Stimulated activated CD8-positive, alpha-beta memory T cell treated with anti-CD3 and anti-CD28 coated beads, Interleukin-4, amount 100 ng/mL, for 48 hours (primary cell): Measurements from ENCODE around the gene GLS.
"Not testable (repeated sequence)": the region's sequence is repeated elsewhere in the genome, so short reads cannot be mapped to it uniquely, and the experiment has no call there.

ENCODE experiments used
- DNase-seq: peaks from one replicate; pipeline ENCODE4 v3.0.0-alpha.2; 2020

The GLS gene

DNA sequence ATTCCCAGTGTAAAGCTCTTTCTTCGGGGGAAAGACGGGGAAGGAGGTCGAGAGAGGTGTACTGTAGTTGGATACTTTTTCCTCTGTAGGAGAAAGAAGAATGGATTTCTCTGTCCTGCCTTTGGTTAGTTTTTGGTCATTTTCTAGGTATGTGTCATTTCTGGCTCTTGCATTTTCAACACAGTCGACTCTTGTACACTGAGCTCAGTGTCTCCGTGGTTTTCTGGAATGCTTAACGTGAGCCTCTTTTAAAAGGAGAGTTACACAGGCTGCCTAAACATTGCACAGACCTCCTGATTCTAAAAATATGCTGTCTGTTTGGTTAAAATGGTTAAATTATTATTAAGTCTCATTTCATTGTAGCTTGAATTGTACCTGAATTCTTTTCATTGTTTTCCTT lies 21.8 kb upstream of the GLS start:
- DNase-seq, result no peak

DNA sequence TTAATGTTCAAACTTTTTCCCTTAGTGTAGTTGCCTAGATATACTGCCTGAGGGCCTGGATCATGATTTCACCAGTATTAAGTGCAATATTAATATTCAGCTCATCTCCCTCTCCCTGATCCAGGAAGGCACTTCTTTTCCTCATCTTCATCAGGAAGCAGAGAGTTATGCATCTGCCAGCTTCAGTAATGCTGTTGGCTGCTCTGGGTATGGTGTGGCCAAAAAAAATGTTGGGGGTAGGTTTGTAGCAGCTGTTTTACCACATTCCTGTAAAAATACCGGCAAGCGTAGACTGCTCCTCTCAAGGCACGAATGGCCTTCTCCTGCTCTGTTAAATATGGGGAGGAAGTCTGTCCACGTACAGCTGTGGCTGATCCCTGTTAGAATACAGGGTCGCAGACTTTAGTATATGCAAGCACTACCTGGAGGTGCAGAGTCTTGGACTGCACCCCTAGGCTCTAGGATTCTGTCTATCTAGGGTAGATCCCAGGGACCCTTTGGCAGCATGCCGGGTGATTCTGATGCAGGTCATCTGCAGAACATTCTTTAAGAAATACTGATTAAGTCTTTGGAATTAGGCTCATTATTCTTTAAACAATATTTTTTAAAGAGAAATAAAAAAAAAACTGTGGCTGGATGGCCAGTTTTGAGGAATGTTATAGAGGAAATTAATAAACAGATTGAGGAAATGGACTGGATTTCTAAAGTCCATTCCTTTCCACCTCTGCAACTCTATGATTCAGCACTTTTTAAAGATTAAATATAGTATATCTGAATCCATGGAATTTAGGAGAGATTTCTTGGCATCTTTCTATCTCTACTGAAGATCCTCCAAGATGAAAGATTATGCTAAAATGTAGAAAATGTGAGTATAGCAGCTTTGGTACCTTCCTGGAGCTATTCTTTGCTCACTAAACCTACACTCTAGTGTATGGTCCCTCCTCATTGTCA lies 21.0 kb upstream of the GLS start:
- DNase-seq, result no peak

DNA sequence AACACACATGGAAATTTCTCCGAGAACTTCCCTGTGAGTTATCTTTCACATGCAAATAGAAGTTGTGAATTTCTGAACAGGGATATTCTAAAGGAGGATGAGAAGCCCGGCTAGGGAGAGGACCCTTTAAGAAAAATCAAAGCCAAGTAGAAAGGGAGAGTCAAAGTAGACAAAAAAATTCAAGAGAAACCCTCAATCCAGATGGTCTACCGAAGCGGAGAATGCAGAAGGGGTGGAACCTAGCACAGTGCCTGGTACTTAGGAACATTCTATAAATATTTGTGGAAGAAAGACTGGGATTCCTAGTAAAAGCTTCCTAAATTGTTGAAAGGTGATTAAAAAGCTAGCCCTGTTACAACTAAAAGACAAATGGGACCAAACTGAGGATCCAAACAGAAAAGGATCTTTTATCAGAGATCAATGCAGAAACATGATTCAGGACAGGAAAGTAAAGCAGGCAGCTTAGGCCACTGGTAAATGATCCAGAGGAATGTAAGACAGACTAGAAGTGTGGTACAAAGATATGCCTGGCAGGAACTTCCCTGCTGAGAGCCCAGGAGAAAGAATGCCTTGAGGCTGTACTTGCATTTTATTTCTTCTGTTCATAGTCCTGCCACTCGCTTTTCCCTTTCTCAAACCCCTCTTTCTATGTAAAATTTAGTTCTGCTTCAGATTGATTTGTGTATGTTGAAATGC lies 19.5 kb upstream of the GLS start:
- no peak for DNase-seq

DNA sequence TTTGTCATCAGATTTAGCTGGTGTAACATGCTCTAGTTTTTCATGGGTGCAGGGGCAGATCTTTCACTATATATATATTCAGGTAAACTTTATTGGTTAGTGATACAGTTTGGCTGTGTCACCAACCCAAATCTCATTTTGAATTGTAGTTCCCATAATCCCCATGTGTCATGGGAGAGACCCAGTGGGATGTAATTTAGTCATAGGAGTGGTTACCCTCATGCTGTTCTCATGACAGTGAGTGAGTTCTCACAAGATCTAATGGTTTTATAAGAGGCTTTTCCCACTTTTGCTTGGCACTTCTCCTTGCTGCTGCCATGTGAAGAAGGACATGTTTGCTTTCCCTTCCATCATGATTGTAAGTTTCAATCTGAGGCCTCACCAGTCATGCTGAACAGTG lies 18.5 kb upstream of the GLS start:
- DNase-seq, result not testable (repeated sequence)

DNA sequence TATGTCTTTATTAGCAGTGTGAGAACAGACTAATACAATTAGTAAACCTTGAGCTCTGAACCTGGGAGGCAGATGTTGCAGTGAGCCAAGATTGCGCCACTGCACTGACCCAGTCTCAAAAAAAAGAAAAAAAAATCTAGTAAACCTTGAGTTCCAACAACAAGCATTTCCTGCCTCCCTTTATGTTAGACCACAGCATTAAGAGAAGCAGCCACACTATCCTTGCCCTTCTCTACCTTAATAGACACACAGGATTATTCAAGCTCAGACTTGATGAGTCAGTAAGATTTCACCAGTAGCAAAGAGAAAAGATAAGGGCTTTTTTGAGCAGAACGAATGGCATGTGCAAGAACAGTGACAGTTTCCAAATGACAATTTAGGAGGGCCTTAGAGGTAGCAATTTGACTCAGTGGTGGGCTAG lies 18.0 kb upstream of the GLS start:
- no peak for DNase-seq

DNA sequence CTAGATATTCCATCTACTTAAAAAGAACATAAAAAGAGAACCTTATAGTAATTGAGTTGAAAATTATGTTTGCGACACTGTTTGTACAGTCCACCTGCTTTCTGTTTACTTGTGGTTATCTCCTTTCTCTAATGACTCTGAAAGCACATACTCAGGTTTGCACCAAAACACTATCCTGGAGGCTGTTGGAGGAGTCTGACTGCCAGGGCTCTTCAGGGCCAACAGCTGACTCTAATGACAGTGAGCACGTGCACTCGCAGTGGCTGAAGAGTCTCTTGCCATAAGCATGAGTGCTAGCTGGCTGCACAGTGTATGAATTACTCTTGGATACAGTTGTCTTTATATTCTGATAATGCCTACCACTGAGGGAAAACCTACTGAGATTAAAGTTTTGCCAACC lies 16.7 kb upstream of the GLS start:
- DNase-seq, result no peak

DNA sequence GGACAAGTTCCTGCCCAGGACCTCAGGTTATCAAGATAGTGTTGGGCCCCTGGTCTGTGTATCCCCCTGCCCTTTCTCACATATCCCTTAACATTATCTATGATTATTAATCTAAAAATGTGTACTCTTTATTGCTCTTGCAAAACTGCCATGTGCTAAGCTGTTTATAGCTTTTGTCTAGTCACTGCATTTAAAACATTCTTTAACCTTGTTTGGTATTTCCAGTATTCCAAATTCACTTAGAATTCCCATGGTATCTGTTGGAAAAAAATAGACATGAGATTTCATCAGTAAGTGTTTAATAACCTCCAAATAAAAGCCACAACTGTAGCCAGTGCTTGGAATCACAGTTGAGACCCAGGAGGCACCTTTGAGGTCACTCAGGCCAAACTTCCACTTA lies 16.2 kb upstream of the GLS start:
- DNase-seq, result no peak

DNA sequence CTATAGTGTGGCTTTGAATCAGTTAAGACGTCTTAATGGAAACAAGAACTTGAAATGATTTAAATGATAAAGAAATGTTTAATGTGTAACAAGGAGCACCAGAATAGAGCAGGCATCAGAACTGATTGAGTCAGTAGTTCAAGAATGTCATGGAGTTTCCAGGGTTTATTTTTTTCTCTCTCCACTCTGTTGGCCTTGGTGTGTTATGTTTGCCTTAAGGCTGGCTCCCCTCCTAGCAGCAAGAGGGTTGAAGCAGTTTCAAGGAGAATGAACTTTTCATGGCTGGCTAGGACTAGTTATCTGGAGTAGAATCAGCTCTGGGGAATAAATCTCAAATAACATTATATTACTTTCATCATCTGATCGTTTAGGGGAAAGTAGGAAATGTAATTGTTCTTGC lies 13.4 kb upstream of the GLS start:
- no peak for DNase-seq

DNA sequence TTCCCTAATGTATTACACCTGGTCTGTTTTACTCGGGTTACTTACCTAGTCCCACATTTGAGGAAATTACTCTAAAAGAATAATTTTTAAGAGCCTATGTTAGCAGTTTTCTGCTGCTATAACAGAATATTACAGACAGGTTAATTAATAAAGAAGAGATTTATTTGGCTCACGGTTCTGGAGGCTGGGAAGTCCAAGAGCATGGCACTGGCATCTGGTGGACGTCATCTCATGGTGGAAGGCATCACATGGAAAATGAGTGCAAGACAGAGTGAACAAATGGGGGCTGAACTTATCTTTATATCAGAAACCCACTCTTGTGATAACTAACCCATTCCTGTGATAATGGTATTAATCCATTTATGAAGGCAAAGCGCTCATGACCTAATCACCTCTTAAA lies 12.8 kb upstream of the GLS start:
- no peak for DNase-seq

DNA sequence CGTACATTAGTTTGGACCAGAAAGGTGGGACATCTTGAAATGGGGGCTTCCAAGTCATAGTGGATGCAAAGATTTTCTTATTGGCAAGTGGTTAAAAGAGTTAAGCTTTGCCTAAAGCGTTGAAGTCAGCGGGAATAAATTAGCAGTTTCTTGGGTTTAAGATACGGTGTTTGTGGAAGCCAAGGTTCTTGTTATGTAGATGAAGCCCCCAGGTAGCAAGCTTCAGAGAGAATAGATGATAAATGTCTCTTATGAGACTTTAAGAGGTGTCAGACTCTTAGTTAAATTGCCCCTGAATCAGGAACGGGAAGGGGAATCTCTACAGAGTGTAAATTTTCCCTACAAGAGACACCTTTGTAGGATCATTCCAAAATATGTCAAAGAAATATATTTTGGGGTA lies 10.9 kb upstream of the GLS start:
- no peak for DNase-seq

DNA sequence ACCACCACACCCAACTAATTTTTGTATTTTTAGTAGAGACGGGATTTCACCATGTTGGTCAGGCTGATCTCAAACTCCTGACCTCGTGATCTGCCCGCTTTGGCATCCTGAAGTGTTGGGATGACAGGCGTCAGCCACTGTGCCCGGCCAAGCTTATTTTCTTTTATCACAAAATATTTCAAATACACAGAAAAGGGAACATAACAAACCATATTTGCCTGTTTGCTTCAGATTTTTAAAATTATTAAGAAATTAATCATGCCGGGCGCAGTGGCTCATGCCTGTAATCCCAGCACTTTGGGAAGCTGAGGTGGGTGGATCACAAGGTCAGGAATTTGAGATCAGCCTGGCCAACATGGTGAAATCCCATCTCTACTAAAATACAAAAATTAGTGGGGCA lies 7.2 kb upstream of the GLS start:
- not testable (repeated sequence) for DNase-seq

DNA sequence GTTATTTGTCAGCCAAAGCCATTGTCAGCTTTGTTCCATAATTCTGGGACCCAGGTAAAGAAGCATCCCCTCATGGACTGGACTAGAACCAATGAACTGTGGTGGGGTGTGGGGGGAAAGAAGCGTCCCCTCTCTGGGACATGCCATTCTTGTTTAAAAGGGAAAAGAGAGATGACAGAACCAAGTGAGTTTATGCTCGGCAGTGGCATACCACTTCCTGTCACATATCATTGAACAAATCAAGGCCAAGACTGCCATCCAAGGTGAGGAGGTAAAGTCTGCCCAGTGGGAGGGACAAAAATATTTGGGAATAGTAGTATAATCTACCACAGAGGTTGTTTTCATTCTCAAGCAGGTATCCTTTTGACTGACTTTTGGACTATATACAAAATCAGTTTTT lies 4.7 kb upstream of the GLS start:
- DNase-seq, result no peak

DNA sequence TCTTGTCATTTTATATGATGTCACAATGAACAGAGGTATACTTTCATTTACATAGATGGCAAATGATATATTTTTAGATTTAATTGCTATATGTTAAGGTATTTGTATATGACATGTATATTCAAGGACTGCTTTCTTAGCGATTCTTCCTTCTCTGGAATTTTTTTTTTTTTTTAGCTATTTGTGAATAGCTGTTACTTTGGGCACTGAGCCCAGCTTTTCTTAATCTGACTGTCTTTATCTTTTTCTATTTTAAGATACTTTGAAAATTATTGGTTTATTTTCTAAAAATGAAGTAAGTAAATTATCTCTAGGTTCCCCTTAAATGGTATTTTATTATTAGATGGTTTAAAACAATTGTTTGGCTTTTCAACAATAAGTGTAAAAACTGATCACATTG lies 4.0 kb upstream of the GLS start:
- DNase-seq, result no peak

DNA sequence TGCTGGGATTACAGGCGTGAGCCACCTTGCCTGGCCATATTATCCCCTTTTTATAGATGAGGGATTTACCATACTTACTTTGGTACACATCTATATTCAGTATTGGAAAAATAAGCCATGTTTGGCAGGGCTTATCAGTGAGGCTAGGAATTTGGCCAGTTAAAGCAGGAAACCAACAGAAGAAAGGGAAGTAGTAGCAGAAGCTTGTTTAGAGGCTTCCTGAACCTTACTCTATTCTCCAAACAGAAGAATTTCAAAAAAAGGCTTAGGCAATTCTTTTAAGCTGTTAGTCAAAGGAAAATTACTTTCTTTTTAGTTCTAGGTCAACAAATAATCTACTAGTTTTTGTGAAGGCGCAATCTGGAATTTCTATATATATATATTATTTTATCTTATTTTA lies 3.2 kb upstream of the GLS start:
- DNase-seq, result no peak

DNA sequence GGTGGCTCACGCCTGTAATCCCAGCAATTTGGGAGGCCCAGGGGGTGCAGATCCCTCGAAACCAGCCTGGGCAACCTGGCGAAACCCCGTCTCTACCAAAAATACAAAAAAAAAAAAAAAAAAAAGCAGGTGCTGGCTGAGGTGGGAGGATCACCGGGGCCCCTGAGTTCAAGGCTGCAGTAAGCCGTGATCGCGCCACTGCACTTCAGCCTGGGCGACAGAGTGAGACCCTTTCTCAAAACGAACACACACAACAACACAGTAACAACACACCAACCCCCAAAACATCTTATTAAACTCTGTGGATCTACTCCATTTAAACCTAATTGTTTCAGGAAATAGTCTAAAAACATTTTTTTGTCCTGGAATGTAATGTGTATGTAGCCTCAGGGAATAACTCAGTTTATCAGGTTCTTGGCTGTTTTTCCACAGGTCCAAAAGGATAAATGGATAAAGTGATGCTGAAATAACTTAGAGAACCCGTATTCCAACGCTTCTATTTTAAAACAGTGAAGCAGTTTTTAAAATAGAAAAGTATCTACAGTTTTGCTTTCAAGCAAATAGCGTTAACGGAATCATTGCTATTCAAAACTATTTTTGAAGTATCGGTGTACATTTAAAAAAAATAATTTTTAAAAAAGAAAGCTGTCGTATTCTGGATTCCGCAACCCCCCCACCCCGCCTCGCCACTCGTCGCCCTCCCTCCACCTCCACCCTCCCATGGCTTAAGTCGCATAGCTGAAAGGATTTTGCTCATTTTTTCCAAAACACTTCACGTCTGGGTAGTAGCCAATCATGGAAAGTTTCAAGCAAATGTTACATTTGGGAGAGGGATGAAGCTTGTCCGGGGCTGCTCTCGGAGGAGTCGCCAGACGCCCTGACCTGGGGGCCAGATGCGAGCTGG lies 895 bp upstream of the GLS start:
- peak; percentile 39 for DNase-seq

DNA sequence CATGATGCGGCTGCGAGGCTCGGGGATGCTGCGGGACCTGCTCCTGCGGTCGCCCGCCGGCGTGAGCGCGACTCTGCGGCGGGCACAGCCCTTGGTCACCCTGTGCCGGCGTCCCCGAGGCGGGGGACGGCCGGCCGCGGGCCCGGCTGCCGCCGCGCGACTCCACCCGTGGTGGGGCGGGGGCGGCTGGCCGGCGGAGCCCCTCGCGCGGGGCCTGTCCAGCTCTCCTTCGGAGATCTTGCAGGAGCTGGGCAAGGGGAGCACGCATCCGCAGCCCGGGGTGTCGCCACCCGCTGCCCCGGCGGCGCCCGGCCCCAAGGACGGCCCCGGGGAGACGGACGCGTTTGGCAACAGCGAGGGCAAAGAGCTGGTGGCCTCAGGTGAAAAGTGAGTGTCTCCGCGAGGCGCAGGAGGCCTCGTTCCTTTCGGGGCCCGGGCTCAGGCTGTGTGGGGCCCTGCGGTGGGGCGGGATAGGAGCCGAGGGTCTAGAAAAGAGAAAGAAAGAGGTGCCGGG lies 520 bp downstream of the GLS start:
- no peak for DNase-seq

DNA sequence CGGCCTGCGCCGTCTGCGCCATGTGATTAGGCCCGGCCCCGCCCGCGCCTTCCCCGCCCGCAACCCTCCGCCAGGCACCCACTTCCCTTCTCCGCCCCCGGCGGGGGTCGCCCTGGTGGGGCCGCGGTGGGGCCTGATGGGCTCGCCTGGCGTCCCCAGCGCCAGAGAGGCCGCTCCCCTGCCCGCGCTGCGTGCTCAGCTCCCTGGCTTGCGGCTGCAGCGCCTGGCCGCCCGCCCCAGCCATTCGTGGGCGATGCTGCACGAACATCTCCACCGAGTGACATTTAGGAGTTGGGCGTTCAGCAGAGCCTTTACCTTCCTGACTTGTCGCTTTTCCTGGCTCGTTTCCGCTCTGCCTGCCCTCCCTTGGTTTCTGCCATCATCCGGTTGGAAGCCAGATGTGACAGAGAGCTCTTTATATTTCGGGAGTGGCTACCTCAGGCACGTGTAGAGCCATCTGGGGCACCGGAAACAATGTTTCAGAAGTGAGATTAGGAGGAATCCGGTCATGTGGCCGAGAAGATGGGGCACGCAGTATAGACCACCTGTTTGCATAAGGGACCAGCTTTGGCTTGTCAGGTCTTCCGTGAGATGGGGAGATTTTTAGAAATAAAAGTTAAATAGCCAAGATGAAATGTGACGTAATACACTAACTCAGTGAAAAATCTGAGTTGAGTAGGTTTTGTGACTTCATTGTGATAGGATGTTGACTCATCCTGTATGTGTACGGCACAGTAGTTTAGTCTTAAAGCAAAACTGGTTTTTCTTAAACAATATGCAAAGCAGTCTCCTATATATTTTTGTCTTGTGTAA lies 1.2 kb downstream of the GLS start:
- DNase-seq, result peak; percentile 78

DNA sequence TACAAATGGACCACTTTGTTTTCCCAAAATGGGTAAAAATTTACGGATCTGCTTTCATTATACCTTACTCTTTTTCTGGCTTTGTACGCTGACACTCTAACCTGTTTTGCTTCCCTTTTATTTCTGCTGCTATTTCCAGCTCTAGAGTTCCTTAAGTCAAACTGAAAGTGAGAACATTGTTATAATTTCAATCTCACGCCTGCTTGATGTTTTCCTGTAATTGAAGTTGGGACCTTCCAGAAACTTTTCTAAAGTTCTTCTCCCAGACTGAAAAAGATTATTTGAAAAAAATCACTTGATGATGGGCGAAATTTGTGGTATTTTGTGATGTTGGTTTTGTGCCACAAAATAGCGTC lies 1.8 kb downstream of the GLS start:
- no peak for DNase-seq

DNA sequence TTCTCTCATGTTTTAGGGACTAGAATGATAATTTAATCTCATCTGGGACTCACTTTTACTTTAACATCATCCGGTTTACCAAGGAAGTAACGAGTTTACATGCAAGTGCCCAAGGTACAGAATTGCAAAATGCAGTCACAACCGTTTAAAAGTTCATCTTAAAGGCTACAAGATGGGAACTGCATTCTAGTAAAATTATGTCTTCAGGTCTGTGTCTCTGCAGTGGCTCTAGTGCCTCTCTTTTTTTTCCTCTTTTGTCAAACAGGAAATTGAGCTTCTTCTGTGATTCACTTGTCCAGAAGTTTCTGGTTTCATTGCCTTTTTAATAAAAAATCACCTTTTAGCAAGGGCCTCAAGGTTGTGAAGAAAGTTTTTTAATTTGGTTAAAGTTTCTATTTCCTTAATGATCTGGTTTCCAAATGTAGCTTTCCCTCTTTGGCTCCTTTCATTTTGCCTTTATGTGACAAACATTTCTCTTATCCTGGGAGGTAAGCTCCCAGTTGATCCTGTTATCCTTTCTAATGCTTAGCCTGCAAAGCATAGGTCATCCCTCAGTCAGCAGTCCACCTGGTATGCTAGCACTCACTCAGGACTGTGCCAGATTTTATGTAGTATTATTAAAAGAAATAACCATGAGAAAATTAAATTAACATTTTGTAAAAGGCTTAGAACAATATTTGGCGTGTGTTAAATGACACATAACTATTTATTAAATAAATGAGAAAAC lies 2.4 kb downstream of the GLS start:
- no peak for DNase-seq

DNA sequence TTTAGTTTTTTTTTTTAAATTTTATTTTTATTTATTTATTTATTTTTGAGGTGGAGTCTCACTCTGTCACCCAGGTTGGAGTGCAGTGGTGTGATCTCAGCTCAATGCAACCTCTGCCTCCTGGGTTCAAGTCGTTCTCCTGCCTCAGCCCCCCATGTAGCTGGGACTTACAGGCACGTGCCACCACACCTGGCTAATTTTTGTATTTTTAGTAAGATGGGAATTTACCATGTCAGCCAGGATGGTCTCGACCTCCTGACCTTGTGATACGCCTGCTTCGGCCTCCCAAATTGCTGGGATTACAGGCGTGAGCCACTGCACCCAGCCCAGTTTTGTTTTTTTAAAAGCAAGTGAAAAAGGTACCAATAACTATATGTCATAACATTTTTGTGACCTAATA lies 5.2 kb downstream of the GLS start:
- DNase-seq, result not testable (repeated sequence)

DNA sequence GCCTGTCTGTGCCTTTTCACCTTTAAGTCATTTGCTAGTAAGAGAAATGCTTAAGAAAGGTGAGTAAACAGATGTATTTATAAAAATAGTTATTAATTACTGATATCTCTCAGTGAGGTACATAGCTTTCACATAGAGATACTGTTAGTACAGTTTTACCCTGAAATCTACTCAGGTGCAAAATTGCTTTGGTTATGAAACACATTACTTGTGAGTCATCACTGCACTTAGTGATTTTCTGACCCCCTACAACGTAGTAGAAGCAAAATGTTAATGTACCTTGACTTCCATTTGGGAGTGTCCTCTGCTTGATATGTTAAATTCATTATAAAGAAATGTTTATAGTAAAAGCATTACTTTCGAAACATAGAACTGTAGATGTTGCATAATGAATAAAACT lies 6.5 kb downstream of the GLS start:
- DNase-seq, result no peak

DNA sequence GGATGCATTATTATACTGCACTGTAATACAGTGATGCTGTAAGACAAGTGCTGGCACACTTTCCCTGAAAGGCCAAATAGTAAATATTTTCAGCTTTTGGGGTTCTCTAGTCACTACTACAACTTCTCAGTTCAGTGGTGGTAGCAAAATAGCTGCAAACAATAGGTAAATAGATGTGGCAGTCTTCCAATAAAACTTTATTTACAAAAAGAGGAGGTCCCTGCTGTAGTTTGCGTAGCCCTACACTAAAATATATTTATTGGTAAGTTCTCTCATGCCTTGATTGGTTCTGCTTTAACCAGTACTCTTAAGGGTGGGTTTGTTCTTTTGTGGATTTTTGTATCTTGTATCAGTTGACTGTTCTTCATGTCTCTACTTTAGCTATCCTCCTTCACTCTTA lies 7.8 kb downstream of the GLS start:
- no peak for DNase-seq
